ENCODE data around the gene SMIM33. TPM values are rescaled to one million over a fixed set of nuclear protein-coding genes. Genes with fewer than 3 reads are reported as not detected.

SMIM33 gene
- total RNA-seq, 1 donor from 2014 or later = not detected

- H3K27ac Mint-ChIP-seq = no peak overlapping the region
- H3K36me3 Mint-ChIP-seq = no peaks in the 10 kb centered on the region
Measured at GRCh38 chr5:139443831-139444453, 26.9 kb upstream of the SMIM33 start.

GRCh38 chr5:139445325-139446170 is 25.3 kb upstream of the SMIM33 start:
- Mint-ChIP-seq H3K4me1 (peaks cover 4% of the 10 kb centered on the region), H3K27me3 (ENCODE audit: insufficient read depth, low read depth) (peaks cover 12% of the 10 kb centered on the region), H3K9me3 (no peaks in the 10 kb centered on the region), H3K36me3 (no peaks in the 10 kb centered on the region), H3K27ac (no peak overlapping the region), H3K4me3 (no peak overlapping the region)
- Histone ChIP-seq H2AFZ (replicated peaks) (no peak overlapping the region), H3K36me3 (no peaks in the 10 kb centered on the region), H3F3A (ENCODE audit: low read depth) (no peaks in the 10 kb centered on the region), H3K9ac (no peak overlapping the region), H4K20me1 (ENCODE audit: low read depth) (no peaks in the 10 kb centered on the region), H3K27ac (no peak overlapping the region), H3K79me2 (ENCODE audit: low read depth) (no peaks in the 10 kb centered on the region), H3K4me2 (no peak overlapping the region), H3K9me3 (ENCODE audit: low read depth) (no peaks in the 10 kb centered on the region), H3K4me3 (no peak overlapping the region), H3K27me3 (no peaks in the 10 kb centered on the region), H3K4me1 (no peaks in the 10 kb centered on the region)
- TF ChIP-seq CTCF (IDR thresholded peaks at IDR 0.05) = no peak
- TF ChIP-seq EZH2 (IDR thresholded peaks at IDR 0.05) = no peak
- TF ChIP-seq EZH2phosphoT487 (IDR thresholded peaks at IDR 0.05) = no peak
- no peak for DNase-seq (ENCODE audit: low spot score)

More at GRCh38 chr5:139443831-139444453, 26.9 kb upstream of the SMIM33 start:
- DNase-seq (ENCODE audit: low spot score) = no peak
- peaks cover 4% of the 10 kb centered on the region for H3K4me1 ChIP-seq
- H3K9me3 Mint-ChIP-seq = no peaks in the 10 kb centered on the region
- H3K4me3 Mint-ChIP-seq = no peak overlapping the region
- H2AFZ ChIP-seq (replicated peaks) = no peak overlapping the region
- no peak overlapping the region for H3K4me3 ChIP-seq
- no peaks in the 10 kb centered on the region for H3K27me3 ChIP-seq
- H3K36me3 ChIP-seq = no peaks in the 10 kb centered on the region
- H3K4me2 ChIP-seq = no peak overlapping the region
- TF ChIP-seq EZH2 (IDR thresholded peaks at IDR 0.05) (no peak), CTCF (IDR thresholded peaks at IDR 0.05) (no peak), EZH2phosphoT487 (IDR thresholded peaks at IDR 0.05) (no peak)
- peaks cover 11% of the 10 kb centered on the region for H3K27me3 Mint-ChIP-seq (ENCODE audit: insufficient read depth, low read depth)
- H3K9me3 ChIP-seq (ENCODE audit: low read depth) = no peaks in the 10 kb centered on the region
- H3K79me2 ChIP-seq (ENCODE audit: low read depth) = no peaks in the 10 kb centered on the region
- H3K9ac ChIP-seq = no peak overlapping the region
- H3K4me1 Mint-ChIP-seq = peaks cover 11% of the 10 kb centered on the region
- H4K20me1 ChIP-seq (ENCODE audit: low read depth) = no peaks in the 10 kb centered on the region
- peaks cover 4% of the 10 kb centered on the region for H3F3A ChIP-seq (ENCODE audit: low read depth)
- no peak overlapping the region for H3K27ac ChIP-seq

- no peaks in the 10 kb centered on the region for H3K27me3 ChIP-seq
- Mint-ChIP-seq H3K36me3 (no peaks in the 10 kb centered on the region), H3K27ac (no peak overlapping the region), H3K4me1 (peaks cover 4% of the 10 kb centered on the region), H3K27me3 (ENCODE audit: insufficient read depth, low read depth) (peaks cover 4% of the 10 kb centered on the region), H3K9me3 (no peaks in the 10 kb centered on the region), H3K4me3 (no peak overlapping the region)
- no peaks in the 10 kb centered on the region for H3K79me2 ChIP-seq (ENCODE audit: low read depth)
- H3K9me3 ChIP-seq (ENCODE audit: low read depth) = no peaks in the 10 kb centered on the region
- no peaks in the 10 kb centered on the region for H3F3A ChIP-seq (ENCODE audit: low read depth)
- H3K4me3 ChIP-seq = no peak overlapping the region
- no peak overlapping the region for H3K27ac ChIP-seq
- H3K36me3 ChIP-seq = no peaks in the 10 kb centered on the region
- H3K9ac ChIP-seq = no peak overlapping the region
- no peaks in the 10 kb centered on the region for H3K4me1 ChIP-seq
- H4K20me1 ChIP-seq (ENCODE audit: low read depth) = no peaks in the 10 kb centered on the region
- no peak for DNase-seq (ENCODE audit: low spot score)
- H3K4me2 ChIP-seq = no peak overlapping the region
- no peak overlapping the region for H2AFZ ChIP-seq (replicated peaks)
- no peak for TF ChIP-seq CTCF (IDR thresholded peaks at IDR 0.05)
- no peak for TF ChIP-seq EZH2 (IDR thresholded peaks at IDR 0.05)
- TF ChIP-seq EZH2phosphoT487 (IDR thresholded peaks at IDR 0.05) = no peak
Measured at GRCh38 chr5:139446956-139447779, 23.6 kb upstream of the SMIM33 start.
